DMS79 treated with DMSO at 0.1 percent for 48 hours (cell line): ENCODE results near the gene MS4A1.
"Not testable (repeated sequence)": the region's sequence is repeated elsewhere in the genome, so short reads cannot be mapped to it uniquely, and the experiment has no call there.

Experiments
- DNase-seq: peaks from one replicate; lab custom pipeline; 2025; lab: John Stamatoyannopoulos, UW

MS4A1 gene

GRCh38 chr11:60502221-60502775 lies 46.7 kb downstream of the MS4A1 start:
- DNase-seq = no peak

GRCh38 chr11:60504219-60504905 lies 48.7 kb downstream of the MS4A1 start:
- no peak for DNase-seq

GRCh38 chr11:60509609-60510008 lies 54.0 kb downstream of the MS4A1 start:
- DNase-seq = not testable (repeated sequence)

- not testable (repeated sequence) for DNase-seq
These were observed 54.6 kb downstream of the MS4A1 start for GRCh38 chr11:60510209-60510608.

GRCh38 chr11:60511393-60511792 lies 55.7 kb downstream of the MS4A1 start:
- DNase-seq = no peak

- DNase-seq = no peak
These were observed 57.1 kb downstream of the MS4A1 start for GRCh38 chr11:60512651-60513225.

- no peak for DNase-seq
These were observed 58.1 kb downstream of the MS4A1 start for GRCh38 chr11:60513496-60514460.

- DNase-seq = no peak
These were observed 59.7 kb downstream of the MS4A1 start, which contains the start of gene MS4A13 for GRCh38 chr11:60515144-60515855. MS4A13 (plus strand) TSS chr11:60515392; CDS start chr11:60518084, 2,692 bp downstream.
